Left ventricle myocardium inferior (tissue), 1 donor: ENCODE results near the gene REXO4. TPM values are rescaled to one million over a fixed set of nuclear protein-coding genes. Genes with fewer than 3 reads are reported as not detected.

ENCODE experiments used
- DNase-seq: peaks from one replicate; pipeline ENCODE4 v3.0.0-alpha.2; 2020
- H3K27ac ChIP-seq: fragments of 200-600 bp; replicated peaks from 2 replicates; pipeline ENCODE4 v1.8.0; 2021
- H3K27me3 ChIP-seq: fragments of 200-600 bp; 2 replicates; pipeline ENCODE4 v1.8.0; 2021; ENCODE audit warnings: low read depth
- H3K36me3 ChIP-seq: fragments of 200-600 bp; 2 replicates; pipeline ENCODE4 v1.8.0; 2021
- H3K4me1 ChIP-seq: fragments of 200-600 bp; 2 replicates; pipeline ENCODE4 v1.8.0; 2021
- H3K4me3 ChIP-seq: fragments of 200-600 bp; 2 replicates; pipeline ENCODE4 v1.8.0; 2021; ENCODE audit warnings: mild to moderate bottlenecking, moderate library complexity
- H3K9me3 ChIP-seq: fragments of 200-600 bp; replicated peaks from 2 replicates; pipeline ENCODE4 v1.8.0; 2021
- intact Hi-C: fragments of 100-400 bp; cut with micrococcal nuclease; formaldehyde crosslinking; loops from one replicate; pipeline ENCODE4 v1.11.0; 2022
- total RNA-seq: library from RNA; stranded (reverse); fragmentation: NEBNext Ultra II Directional; extraction: Animal tissue kit (Norgen Biotek cat#: 25700); gene quantifications from one replicate; pipeline ENCODE4 v1.2.1, GENCODE V29; 2021
- TF ChIP-seq, protein P1 (sequence below): fragments of 200-600 bp; IDR thresholded peaks from 2 replicates; pipeline ENCODE4 v1.8.0; 2021; ENCODE audit warnings: antibody characterized with exemption, mild to moderate bottlenecking, borderline replicate concordance
- donor health status: DM: no; HTN: yes; CAD: no; lungs with severe emphysema.

The REXO4 gene
- total RNA-seq, 1 donor from 2014 or later = 16.5 TPM

DNA sequence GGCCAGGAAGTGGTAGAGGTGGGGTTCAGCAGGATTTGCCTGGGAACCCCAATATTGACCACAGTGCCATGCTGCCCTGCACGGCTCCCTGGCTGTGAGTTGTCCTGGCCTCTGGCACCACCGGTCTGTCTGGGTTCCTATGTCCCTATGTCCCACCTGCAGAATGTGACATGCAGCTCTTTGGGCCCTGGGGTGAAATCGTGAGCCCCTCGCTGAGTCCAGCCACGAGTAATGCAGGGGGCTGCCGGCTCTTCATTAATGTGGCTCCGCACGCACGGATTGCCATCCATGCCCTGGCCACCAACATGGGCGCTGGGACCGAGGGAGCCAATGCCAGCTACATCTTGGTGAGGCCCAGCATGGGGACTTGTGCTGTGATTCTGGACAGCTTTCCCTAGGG lies 39.9 kb upstream of the REXO4 start:
- Histone ChIP-seq H3K4me3 (no peak overlapping the region), H3K36me3 (no peaks in the 10 kb centered on the region), H3K27me3 (no peaks in the 10 kb centered on the region), H3K4me1 (peaks cover 20% of the 10 kb centered on the region), H3K9me3 (no peaks in the 10 kb centered on the region), H3K27ac (no peak overlapping the region)
- TF ChIP-seq, protein P1, sequence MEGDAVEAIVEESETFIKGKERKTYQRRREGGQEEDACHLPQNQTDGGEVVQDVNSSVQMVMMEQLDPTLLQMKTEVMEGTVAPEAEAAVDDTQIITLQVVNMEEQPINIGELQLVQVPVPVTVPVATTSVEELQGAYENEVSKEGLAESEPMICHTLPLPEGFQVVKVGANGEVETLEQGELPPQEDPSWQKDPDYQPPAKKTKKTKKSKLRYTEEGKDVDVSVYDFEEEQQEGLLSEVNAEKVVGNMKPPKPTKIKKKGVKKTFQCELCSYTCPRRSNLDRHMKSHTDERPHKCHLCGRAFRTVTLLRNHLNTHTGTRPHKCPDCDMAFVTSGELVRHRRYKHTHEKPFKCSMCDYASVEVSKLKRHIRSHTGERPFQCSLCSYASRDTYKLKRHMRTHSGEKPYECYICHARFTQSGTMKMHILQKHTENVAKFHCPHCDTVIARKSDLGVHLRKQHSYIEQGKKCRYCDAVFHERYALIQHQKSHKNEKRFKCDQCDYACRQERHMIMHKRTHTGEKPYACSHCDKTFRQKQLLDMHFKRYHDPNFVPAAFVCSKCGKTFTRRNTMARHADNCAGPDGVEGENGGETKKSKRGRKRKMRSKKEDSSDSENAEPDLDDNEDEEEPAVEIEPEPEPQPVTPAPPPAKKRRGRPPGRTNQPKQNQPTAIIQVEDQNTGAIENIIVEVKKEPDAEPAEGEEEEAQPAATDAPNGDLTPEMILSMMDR = no peak
- no peak for DNase-seq
- intact Hi-C loops = no loop called here

GRCh38 chr9:133457233-133457632 lies 39.4 kb upstream of the REXO4 start:
- Histone ChIP-seq H3K36me3 (no peaks in the 10 kb centered on the region), H3K9me3 (no peaks in the 10 kb centered on the region), H3K4me3 (no peak overlapping the region), H3K27ac (no peak overlapping the region), H3K27me3 (no peaks in the 10 kb centered on the region), H3K4me1 (peaks cover 20% of the 10 kb centered on the region)
- TF ChIP-seq, protein P1 = no peak
- intact Hi-C loops = no loop called here
- DNase-seq = no peak

DNA sequence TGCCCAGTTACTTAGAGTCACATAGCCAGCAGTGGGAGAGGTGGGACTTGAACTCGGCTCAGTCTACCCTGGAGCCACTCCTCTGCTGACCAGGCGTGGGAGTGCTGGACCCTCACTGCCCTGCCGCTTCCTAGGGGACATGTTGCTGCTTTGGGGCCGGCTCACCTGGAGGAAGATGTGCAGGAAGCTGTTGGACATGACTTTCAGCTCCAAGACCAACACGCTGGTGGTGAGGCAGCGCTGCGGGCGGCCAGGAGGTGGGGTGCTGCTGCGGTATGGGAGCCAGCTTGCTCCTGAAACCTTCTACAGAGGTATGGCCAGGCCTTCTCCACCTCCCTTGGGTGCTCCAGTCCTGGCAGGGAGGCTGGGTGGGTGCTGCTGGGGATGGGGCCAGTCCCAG lies 38.6 kb upstream of the REXO4 start:
- no peak overlapping the region for H3K27ac ChIP-seq
- H3K27me3 ChIP-seq = no peaks in the 10 kb centered on the region
- no peaks in the 10 kb centered on the region for H3K9me3 ChIP-seq
- no peak overlapping the region for H3K4me3 ChIP-seq
- H3K36me3 ChIP-seq = no peaks in the 10 kb centered on the region
- intact Hi-C loops = no loop called here
- H3K4me1 ChIP-seq = peaks cover 20% of the 10 kb centered on the region
- TF ChIP-seq, protein P1 = no peak
- DNase-seq = no peak

- no peaks in the 10 kb centered on the region for H3K27me3 ChIP-seq
- H3K36me3 ChIP-seq = no peaks in the 10 kb centered on the region
- no peak overlapping the region for H3K27ac ChIP-seq
- H3K4me1 ChIP-seq = peaks cover 18% of the 10 kb centered on the region
- no peak overlapping the region for H3K4me3 ChIP-seq
- intact Hi-C loops = no loop called here
- no peaks in the 10 kb centered on the region for H3K9me3 ChIP-seq
- no peak for DNase-seq
- TF ChIP-seq, protein P1 = no peak
Measured at GRCh38 chr9:133455936-133456335, 38.1 kb upstream of the REXO4 start.

DNA sequence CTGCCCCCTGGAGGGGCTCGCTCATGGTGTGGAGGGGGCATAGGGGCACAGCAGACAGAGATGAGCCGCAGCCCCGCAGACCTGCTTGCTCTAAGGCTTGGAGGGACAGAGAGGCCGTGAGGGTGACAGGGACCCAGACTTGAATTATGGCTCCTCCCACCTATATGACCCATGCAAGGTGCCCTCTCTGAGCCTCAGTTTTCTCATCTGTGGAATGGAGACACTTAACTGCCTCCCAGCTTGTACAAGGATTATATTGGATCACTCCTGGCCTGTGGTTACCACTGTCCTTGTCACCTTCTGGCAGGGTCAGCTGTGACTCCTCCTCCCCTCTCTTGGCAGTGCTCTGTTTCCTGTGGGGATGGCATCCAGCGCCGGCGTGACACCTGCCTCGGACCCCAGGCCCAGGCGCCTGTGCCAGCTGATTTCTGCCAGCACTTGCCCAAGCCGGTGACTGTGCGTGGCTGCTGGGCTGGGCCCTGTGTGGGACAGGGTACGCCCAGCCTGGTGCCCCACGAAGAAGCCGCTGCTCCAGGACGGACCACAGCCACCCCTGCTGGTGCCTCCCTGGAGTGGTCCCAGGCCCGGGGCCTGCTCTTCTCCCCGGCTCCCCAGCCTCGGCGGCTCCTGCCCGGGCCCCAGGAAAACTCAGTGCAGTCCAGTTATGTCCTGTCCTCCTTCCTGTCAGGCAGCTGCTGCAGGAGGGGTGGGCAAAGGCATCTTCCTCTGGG lies 37.3 kb upstream of the REXO4 start:
- Histone ChIP-seq H3K9me3 (no peaks in the 10 kb centered on the region), H3K4me3 (no peak overlapping the region), H3K27me3 (no peaks in the 10 kb centered on the region), H3K36me3 (no peaks in the 10 kb centered on the region), H3K27ac (no peak overlapping the region), H3K4me1 (peaks cover 9% of the 10 kb centered on the region)
- TF ChIP-seq, protein P1 = no peak
- no peak for DNase-seq
- intact Hi-C loops = no loop called here
